GM12873 (cell line): ENCODE results near the gene ZNRF2.

Source experiments
- CTCF ChIP-seq: IDR thresholded peaks from 2 replicates; pipeline ENCODE4 v1.5.1; 2012; ENCODE audit warnings: low read depth, mild to moderate bottlenecking, moderate library complexity, low read length, control low read depth; ENCODE audit not compliant: insufficient read depth; ENCODE audit errors: missing control alignments

The ZNRF2 gene

GRCh38 chr7:30412782-30413504 lies 128.5 kb downstream of the ZNRF2 start:
- peak; percentile 52 for TF ChIP-seq CTCF

GRCh38 chr7:30413864-30414263 lies 129.5 kb downstream of the ZNRF2 start:
- no peak for TF ChIP-seq CTCF
